Stimulated activated CD8-positive, alpha-beta memory T cell treated with anti-CD3 and anti-CD28 coated beads, Interleukin-15, amount 100 ng/mL, for 24 hours (primary cell): ENCODE data around the gene MYO1G.
"Not testable (repeated sequence)": the region's sequence is repeated elsewhere in the genome, so short reads cannot be mapped to it uniquely, and the experiment has no call there.

Experiments
- DNase-seq: peaks from one replicate; pipeline ENCODE4 v3.0.0-alpha.2; 2020; ENCODE audit warnings: low read depth

Gene MYO1G

DNA sequence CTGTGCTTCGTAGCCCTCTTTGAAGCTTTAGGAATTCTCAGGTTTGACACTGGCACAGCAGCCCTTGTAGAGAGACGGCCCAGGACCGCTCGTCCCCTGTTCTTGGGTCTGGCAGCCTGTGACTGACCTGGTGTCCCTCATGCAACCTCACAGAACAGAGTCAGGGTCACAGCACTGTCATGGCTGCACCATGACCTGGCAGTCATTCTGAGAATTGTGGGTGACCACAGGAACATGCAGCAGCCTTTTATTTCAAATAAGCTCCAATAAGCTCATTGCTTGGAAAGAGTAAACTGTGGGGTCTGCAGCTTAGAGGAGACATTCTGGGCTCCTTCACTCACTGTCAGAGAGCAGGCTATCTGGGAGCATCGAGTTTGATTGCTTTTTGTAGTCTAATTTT is 42.5 kb downstream of the MYO1G start:
- no peak for DNase-seq

- no peak for DNase-seq
These were observed 43.2 kb downstream of the MYO1G start for GRCh38 chr7:44935583-44935982.

DNA sequence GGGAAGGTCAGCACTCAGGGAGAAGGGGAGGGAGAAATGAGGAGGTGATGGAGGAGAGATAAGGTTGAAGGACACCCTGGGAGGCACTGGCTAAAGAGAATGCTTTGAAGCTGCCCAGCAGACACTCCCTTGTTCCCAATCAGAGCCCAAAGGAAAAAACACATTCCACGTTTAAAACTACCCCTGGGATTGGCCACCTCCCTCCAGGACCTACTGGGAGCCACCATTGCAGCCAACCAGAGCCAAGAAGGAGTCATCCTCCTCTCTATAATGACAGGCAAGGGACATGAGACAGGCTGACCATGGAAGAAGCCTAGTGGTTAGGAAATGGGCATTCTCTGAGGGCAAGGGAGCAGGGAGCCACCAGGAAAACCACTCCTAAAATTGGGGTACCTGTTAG is 43.8 kb downstream of the MYO1G start:
- DNase-seq = no peak

DNA sequence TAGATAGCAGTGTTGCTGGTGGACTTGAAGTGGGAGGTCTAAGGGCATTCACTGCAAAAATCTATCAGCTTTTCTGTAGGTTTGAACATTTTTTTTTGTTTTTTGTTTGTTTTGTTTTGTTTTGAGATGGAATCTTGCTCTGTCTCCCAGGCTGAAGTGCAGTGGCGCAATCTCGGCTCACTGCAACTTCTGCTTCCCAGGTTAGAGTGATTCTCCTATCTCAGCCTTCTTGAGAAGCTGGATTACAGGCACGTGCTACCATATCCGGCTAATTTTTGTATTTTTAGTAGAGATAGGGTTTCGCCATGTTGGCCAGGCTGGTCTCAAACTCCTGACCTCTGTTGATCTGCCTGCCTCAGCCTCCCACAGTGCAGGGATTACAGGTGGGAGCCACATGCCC is 44.3 kb downstream of the MYO1G start:
- DNase-seq = not testable (repeated sequence)

- DNase-seq = no peak
These were observed 47.9 kb downstream of the MYO1G start for GRCh38 chr7:44930921-44931320.

- DNase-seq = no peak
These were observed 56.5 kb downstream of the MYO1G start for GRCh38 chr7:44922351-44922694.

- peak; percentile 98 for DNase-seq
These were observed 57.0 kb downstream of the MYO1G start for GRCh38 chr7:44921607-44922350.

DNA sequence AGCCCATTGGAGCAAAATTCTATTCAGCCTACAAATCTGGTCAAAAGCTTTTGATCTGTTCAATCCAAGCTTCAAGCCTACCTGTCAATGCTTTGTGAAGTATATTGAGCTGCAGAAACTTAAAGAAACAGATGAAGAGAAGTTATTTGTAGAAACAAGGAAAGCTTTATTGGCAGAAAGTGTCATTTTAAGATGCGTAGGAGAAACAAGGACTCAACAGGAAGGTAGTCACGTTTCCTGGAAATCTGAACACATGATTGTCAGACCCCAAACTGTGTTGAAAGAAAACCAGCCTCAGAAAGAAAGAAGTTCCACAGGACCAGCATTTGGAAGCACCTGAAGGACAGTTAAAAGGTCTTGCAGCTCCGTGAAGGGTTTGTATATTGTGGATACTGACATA is 58.7 kb downstream of the MYO1G start:
- DNase-seq = no peak

GRCh38 chr7:44918029-44918428 is 60.8 kb downstream of the MYO1G start:
- no peak for DNase-seq

DNA sequence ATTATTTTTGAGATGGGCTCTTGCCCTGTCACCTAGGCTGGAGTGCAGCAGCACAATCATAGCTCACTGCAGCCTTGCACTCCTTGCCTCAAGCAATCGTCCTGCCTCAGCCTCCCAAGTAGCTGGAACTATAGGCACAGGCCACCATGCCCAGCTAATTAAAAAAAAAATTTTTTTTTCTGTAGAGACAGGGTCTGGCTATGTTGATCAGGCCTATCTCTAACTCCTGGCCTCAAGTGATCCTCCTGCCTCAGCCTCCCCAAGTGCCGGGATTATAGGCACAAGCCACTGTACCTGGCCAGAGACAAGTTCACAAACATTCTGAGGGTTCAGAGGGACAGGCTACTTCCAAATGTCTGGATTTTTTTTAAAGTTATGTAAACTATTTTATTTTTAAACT is 61.4 kb downstream of the MYO1G start:
- no peak for DNase-seq

DNA sequence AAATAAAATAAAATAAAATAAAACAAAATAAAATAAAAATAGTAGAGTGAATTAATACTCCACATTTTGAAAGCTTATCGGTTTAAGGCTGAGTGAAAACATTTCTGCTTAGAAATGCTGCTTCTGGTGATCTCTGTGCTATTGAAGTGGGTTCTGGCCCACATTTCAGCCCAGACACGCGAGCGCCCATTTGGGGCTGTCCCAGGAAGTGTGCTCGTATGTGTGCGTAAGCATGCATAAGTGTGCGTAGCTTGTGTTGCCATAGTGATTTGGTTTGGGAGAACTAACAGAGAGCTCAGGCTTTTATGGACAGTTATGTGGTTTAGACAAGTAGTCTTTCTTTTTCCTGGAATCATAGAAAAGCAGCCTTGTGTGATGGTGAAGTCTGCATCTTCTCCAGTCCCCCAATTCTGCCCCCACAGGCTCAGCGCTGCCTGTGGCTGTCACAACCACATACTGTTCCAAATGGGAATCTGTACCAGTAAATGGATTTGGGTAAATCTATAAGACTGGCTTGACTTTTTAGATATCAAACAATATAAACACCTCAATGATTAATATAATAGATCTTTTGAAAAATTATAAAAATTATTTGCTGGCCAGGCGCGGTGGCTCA is 63.7 kb downstream of the MYO1G start:
- no peak for DNase-seq

- no peak for DNase-seq
These were observed 66.0 kb downstream of the MYO1G start for GRCh38 chr7:44912775-44913347.
